CD14-positive monocyte (primary cell): ENCODE measurements around the gene ELN. TPM values are rescaled to one million over a fixed set of nuclear protein-coding genes. Genes with fewer than 3 reads are reported as not detected.

Experiments
- DNase-seq, 3 donors: peaks; one replicate each; pipeline ENCODE4 v3.0.0-alpha.2; 2011 to 2022
- H2AFZ ChIP-seq: 2 replicates; pipeline ENCODE4 v1.6.0; 2012; ENCODE audit warnings: mild to moderate bottlenecking, low read depth, low read length, inconsistent platforms; ENCODE audit not compliant: insufficient read depth, poor library complexity, severe bottlenecking
- H3K27ac ChIP-seq, 2 donors: 1 replicate in 1 of 2; 2 replicates in 1 of 2; pipeline ENCODE4 v1.5.1; 2012 to 2013; ENCODE audit warnings: low read length in 2 of 2, control low read depth in 1 of 2, inconsistent platforms in 1 of 2, low read depth in 1 of 2, mild to moderate bottlenecking in 1 of 2
- H3K27me3 ChIP-seq, 2 donors: one replicate each; pipeline versions ENCODE4 v1.6.0 to v1.6.1; 2011 to 2013; ENCODE audit warnings: low read length in 2 of 2; ENCODE audit not compliant: control insufficient read depth in 2 of 2, insufficient read depth in 2 of 2
- H3K36me3 ChIP-seq, 2 donors: replicated peaks in 1 of 2; 1 replicate in 1 of 2; 2 replicates in 1 of 2; pipeline versions ENCODE4 v1.5.1 to v1.6.1; 2012 to 2013; ENCODE audit warnings: low read length in 2 of 2, control low read depth in 1 of 2, inconsistent platforms in 1 of 2, mild to moderate bottlenecking in 1 of 2; ENCODE audit not compliant: insufficient read depth in 2 of 2, control insufficient read depth in 1 of 2
- H3K4me1 ChIP-seq, 2 donors: 1 replicate in 1 of 2; 2 replicates in 1 of 2; pipeline versions ENCODE4 v1.5.1 to v1.6.1; 2012 to 2013; ENCODE audit warnings: low read length in 2 of 2, control low read depth in 1 of 2, inconsistent platforms in 1 of 2, mild to moderate bottlenecking in 1 of 2, moderate library complexity in 1 of 2; ENCODE audit not compliant: insufficient read depth in 2 of 2, control insufficient read depth in 1 of 2
- H3K4me2 ChIP-seq: replicated peaks from 2 replicates; pipeline ENCODE3; 2012; ENCODE audit warnings: low read length, moderate library complexity, mild to moderate bottlenecking; ENCODE audit not compliant: poor library complexity, severe bottlenecking; ENCODE audit errors: extremely low read depth
- H3K4me3 ChIP-seq, 3 experiments: fragments of 200-600 bp in 1 of 3; sonication (generic) in 1 of 3; replicated peaks in 1 of 3; 1 replicate in 2 of 3; 2 replicates in 1 of 3; pipeline ENCODE4 v1.5.1; 2011 to 2013; ENCODE audit warnings: low read length in 3 of 3, mild to moderate bottlenecking in 3 of 3, control low read depth in 2 of 3, low read depth in 2 of 3, inconsistent platforms in 1 of 3, moderate library complexity in 1 of 3
- H3K79me2 ChIP-seq: 2 replicates; pipeline ENCODE4 v1.6.0; 2012; ENCODE audit warnings: mild to moderate bottlenecking, control low read depth, inconsistent platforms, low read length, moderate library complexity; ENCODE audit not compliant: insufficient read depth
- H3K9ac ChIP-seq: 2 replicates; pipeline ENCODE4 v1.6.0; 2017; ENCODE audit warnings: low read length, mild to moderate bottlenecking; ENCODE audit not compliant: insufficient read depth, poor library complexity, severe bottlenecking
- H3K9me3 ChIP-seq, 2 donors: replicated peaks in 1 of 2; 1 replicate in 1 of 2; 2 replicates in 1 of 2; pipeline versions ENCODE4 v1.5.1 to v1.6.1; 2012 to 2013; ENCODE audit warnings: low read length in 2 of 2, control low read depth in 1 of 2; ENCODE audit not compliant: control insufficient read depth in 1 of 2, insufficient read depth in 1 of 2
- H4K20me1 ChIP-seq: 2 replicates; pipeline ENCODE4 v1.6.0; 2012; ENCODE audit warnings: mild to moderate bottlenecking, low read length, control low read depth, moderate library complexity; ENCODE audit not compliant: insufficient read depth
- H3K27ac Mint-ChIP-seq, 7 donors: one replicate each; pipeline ENCODE4 v1.8.0; 2020; ENCODE audit warnings: mild to moderate bottlenecking in 7 of 7, mixed read lengths in 7 of 7, moderate library complexity in 6 of 7, inconsistent platforms in 2 of 7
- H3K27me3 Mint-ChIP-seq, 3 donors: one replicate each; pipeline ENCODE4 v1.8.0; 2021 to 2022; ENCODE audit warnings: low read depth in 3 of 3, mild to moderate bottlenecking in 3 of 3, mixed read lengths in 3 of 3, moderate library complexity in 3 of 3, inconsistent platforms in 1 of 3
- H3K36me3 Mint-ChIP-seq, 2 donors: one replicate each; pipeline ENCODE4 v1.8.0; 2020; ENCODE audit warnings: mixed read lengths in 2 of 2, inconsistent platforms in 1 of 2, mild to moderate bottlenecking in 1 of 2
- H3K4me1 Mint-ChIP-seq: one replicate; pipeline ENCODE4 v1.8.0; 2020; ENCODE audit warnings: mild to moderate bottlenecking, mixed read lengths
- H3K4me3 Mint-ChIP-seq, 2 donors: one replicate each; pipeline ENCODE4 v1.8.0; 2020; ENCODE audit warnings: mild to moderate bottlenecking in 2 of 2, mixed read lengths in 2 of 2, moderate library complexity in 1 of 2
- H3K9me3 Mint-ChIP-seq, 7 donors: one replicate each; pipeline ENCODE4 v1.8.0; 2020 to 2022; ENCODE audit warnings: mixed read lengths in 7 of 7, mild to moderate bottlenecking in 6 of 7, moderate library complexity in 6 of 7, inconsistent platforms in 2 of 7
- WGBS: methylation state at CpG from one replicate; pipeline ENCODE4 v1.1.5; 2013; ENCODE audit warnings: missing lambda C conversion rate; ENCODE audit not compliant: insufficient coverage; 5-methylcytosine and 5-hydroxymethylcytosine counted together
- intact Hi-C, 2 donors: fragments of 100-400 bp; cut with micrococcal nuclease; formaldehyde crosslinking; loops; one replicate each; pipeline versions ENCODE4 v1.15.0 to v1.15.1; 2023
- polyA plus RNA-seq, 3 donors: library from polyadenylated mRNA; depleted of rRNA in 1 of 3; unstranded in 2 of 3; stranded (reverse) in 1 of 3; fragments of 300-500 nt in 2 of 3; fragments of >200 nt in 1 of 3; fragmentation: Illumina TruSeq in 2 of 3; gene quantifications; 1 replicate in 2 of 3; 2 replicates in 1 of 3; pipeline ENCODE4 v1.2.3, GENCODE V29; 2012 to 2021
- TF ChIP-seq, protein P1 (sequence below): fragments of 200-600 bp; IDR thresholded peaks from one replicate; pipeline ENCODE4 v1.8.0; 2022; ENCODE audit warnings: antibody characterized with exemption, mild to moderate bottlenecking

The ELN gene
- polyA plus RNA-seq, 3 donors, result not detected

DNA sequence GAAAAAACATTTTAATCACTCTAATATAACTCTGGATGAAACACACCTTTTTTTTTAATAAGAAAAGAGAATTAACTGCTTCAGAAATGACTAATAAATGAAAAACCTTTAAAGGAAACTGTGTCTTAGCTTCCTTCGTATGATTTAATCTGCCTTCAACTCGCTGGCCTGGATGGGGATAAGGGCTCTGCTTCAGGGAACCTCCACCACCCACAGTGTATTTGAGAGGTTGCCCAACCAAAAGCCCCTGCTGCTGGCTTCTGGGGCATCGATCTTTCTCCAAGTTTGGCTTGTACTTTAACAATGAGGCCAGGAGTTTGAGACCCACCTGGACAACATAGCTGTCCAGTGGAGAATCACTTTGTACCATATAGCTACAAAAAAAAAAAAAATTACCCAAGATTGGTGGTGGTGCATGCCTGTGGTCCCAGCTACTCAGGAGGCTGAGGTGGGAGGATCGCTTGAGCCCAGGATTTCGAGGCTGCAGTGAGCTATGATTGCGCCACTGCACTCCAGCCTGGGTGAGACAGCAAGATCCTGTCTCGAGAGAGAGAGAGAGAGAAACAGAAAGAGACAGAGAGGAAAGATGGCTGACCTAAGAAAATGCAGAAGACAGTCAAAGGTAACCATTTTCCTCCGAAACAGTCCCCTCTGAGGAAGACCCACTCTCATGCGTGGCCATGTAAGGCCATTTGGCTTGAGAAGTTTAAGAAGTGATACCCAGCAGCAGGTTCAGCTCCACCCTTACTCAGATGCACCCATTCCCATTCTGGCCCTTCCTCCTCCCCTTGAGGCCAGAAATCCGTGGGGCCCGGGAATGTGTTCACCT, 42.0 kb downstream of the ELN start:
- Mint-ChIP-seq H3K27ac (peak overlapping the region in 2 of 7 donors; percentile 46 to 58), H3K4me3 (no peak overlapping the region), H3K4me1 (no peaks in the 10 kb centered on the region), H3K9me3 (peaks cover 0 to 5% (median 0%) of the 10 kb centered on the region in 7 donors), H3K27me3 (peaks cover 0 to 5% (median 0%) of the 10 kb centered on the region in 3 donors), H3K36me3 (no peaks in the 10 kb centered on the region)
- Histone ChIP-seq H3K27ac (no peak overlapping the region), H3K4me3 (no peak overlapping the region), H3K79me2 (no peaks in the 10 kb centered on the region), H3K4me1 (no peaks in the 10 kb centered on the region), H2AFZ (peak overlapping the region; percentile 51), H3K27me3 (no peaks in the 10 kb centered on the region), H3K9me3 (no peaks in the 10 kb centered on the region), H3K4me2 (no peak overlapping the region), H3K36me3 (no peaks in the 10 kb centered on the region), H3K9ac (no peak overlapping the region), H4K20me1 (no peaks in the 10 kb centered on the region)
- DNase-seq, result no peak
- TF ChIP-seq, protein P1, sequence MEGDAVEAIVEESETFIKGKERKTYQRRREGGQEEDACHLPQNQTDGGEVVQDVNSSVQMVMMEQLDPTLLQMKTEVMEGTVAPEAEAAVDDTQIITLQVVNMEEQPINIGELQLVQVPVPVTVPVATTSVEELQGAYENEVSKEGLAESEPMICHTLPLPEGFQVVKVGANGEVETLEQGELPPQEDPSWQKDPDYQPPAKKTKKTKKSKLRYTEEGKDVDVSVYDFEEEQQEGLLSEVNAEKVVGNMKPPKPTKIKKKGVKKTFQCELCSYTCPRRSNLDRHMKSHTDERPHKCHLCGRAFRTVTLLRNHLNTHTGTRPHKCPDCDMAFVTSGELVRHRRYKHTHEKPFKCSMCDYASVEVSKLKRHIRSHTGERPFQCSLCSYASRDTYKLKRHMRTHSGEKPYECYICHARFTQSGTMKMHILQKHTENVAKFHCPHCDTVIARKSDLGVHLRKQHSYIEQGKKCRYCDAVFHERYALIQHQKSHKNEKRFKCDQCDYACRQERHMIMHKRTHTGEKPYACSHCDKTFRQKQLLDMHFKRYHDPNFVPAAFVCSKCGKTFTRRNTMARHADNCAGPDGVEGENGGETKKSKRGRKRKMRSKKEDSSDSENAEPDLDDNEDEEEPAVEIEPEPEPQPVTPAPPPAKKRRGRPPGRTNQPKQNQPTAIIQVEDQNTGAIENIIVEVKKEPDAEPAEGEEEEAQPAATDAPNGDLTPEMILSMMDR, result no peak
- 67% methylated on average over 6 of the region's 11 CpGs for WGBS
- intact Hi-C loops, result loop anchor here (2.0 to 10.0 kb wide), 4 partner anchors 112 to 332 kb away; partner anchors contain the start of gene CLIP2 (in 1 of the 2)

DNA sequence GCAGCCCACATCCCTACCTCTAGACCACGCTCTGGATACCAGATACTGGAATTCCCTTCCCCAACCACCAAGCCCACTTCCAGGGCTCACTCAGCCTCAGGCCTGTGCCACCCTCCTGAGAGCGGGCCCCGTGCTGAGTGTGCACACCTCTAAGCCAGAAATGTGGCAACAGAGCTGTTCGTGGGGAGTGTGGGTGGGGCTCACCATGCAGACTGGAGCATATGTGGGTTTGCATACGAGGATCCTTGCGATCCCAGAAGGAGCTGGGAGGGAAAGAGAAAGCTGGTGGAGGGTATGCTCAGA, 42.6 kb downstream of the ELN start:
- TF ChIP-seq, protein P1, result no peak
- DNase-seq, result no peak
- WGBS, result 82% methylated on average over 4 of the region's 6 CpGs
- H3K27me3 ChIP-seq, result no peaks in the 10 kb centered on the region
- H3K4me1 Mint-ChIP-seq, result no peaks in the 10 kb centered on the region
- no peaks in the 10 kb centered on the region for H3K36me3 ChIP-seq
- H3K79me2 ChIP-seq, result no peaks in the 10 kb centered on the region
- peaks cover 0 to 5% (median 0%) of the 10 kb centered on the region in 3 donors for H3K27me3 Mint-ChIP-seq
- no peaks in the 10 kb centered on the region for H3K9me3 ChIP-seq
- H3K9me3 Mint-ChIP-seq, result peaks cover 0 to 5% (median 0%) of the 10 kb centered on the region in 7 donors
- no peak overlapping the region for H3K4me3 Mint-ChIP-seq
- H3K4me2 ChIP-seq, result no peak overlapping the region
- no peak overlapping the region for H3K27ac ChIP-seq
- peak overlapping the region; percentile 51 for H2AFZ ChIP-seq
- H3K9ac ChIP-seq, result no peak overlapping the region
- no peak overlapping the region for H3K4me3 ChIP-seq
- H3K36me3 Mint-ChIP-seq, result no peaks in the 10 kb centered on the region
- no peaks in the 10 kb centered on the region for H3K4me1 ChIP-seq
- H3K27ac Mint-ChIP-seq, result peak overlapping the region in 2 of 7 donors; percentile 10 to 41
- intact Hi-C loops, result no loop called here
- H4K20me1 ChIP-seq, result no peaks in the 10 kb centered on the region
